ENCODE results near the gene NDUFB10. TPM values are rescaled to one million over a fixed set of nuclear protein-coding genes. Genes with fewer than 3 reads are reported as not detected.

NDUFB10 gene
- total and polyA plus RNA-seq, 2 experiments from 2014 or later, result 244 to 495 TPM

DNA sequence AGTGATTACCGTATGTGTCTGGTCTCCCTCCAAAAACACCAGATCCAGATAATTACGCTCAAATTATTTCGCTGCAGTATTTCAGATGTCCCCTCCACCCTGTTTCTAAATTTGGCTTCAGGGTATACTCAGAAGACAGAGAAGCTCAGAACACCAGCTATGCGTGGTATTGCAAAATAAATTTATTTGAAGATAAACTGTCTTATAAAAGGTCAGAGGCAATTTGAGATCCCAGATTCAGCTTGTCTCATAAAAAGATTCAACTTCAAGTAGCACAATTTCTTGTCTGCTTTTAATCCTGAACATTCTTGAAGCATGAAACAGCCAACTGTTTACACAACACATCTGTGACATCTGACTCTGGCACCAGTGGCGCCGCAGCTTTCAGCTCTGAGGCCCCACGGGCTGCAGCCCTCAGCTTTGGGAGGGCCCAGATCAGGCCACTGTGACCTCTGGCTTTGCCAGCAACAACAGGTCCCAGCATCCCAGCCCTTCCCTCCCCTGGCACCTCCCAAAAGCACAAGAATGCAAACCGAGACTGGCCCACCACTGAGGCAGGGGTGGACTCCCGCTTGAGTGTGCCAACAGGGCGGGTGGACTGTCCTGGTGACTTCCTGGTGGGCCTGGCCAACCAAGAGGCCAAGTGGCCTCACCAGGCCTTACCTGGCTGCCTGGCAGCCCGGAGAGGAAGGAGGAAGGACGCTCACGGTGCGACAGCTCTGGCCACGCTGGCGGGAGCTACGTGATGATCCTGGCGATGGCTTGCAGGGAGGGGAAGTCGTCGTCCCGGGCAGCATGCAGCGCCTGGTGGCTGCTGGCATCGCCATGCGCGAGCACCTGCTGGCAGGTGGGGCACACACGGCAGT is 38.4 kb downstream of the NDUFB10 start:
- H2AFZ ChIP-seq, result no peak overlapping the region
- Mint-ChIP-seq H3K36me3 (ENCODE audit: low read depth) (peaks cover 31% of the 10 kb centered on the region), H3K9me3 (no peaks in the 10 kb centered on the region), H3K27ac (no peak overlapping the region), H3K4me1 (peaks cover 2% of the 10 kb centered on the region; the same call in 2 of the 3 replicates), H3K4me3 (no peak overlapping the region; the same call in 2 of the 3 replicates), H3K27me3 (ENCODE audit: insufficient read depth, low read depth, poor library complexity) (peaks cover 3% of the 10 kb centered on the region)
- H3K9me2 ChIP-seq (ENCODE audit: insufficient read depth), result no peaks in the 10 kb centered on the region
- no peaks in the 10 kb centered on the region; the same call in 1 of the 2 replicates for H3K36me3 ChIP-seq (ENCODE audit: insufficient read depth)
- no peaks in the 10 kb centered on the region for H3K27me3 ChIP-seq (ENCODE audit: insufficient read depth)
- H4K20me1 ChIP-seq (replicated peaks; ENCODE audit: insufficient read depth), result peaks cover 2% of the 10 kb centered on the region; the same call in 1 of the 2 replicates
- no peak for DNase-seq (ENCODE audit: low spot score)
- ATAC-seq, result no peak
- TF ChIP-seq CREB1 (CRISPR knock-in tag; IDR thresholded peaks at IDR 0.05; ENCODE audit: low read depth) (no peak), STAT1 (IDR thresholded peaks at IDR 0.05; ENCODE audit: unreplicated experiment) (no peak), ZNF331 (CRISPR knock-in tag; IDR thresholded peaks at IDR 0.05; ENCODE audit: low read depth) (no peak), NANOG (IDR thresholded peaks at IDR 0.05; ENCODE audit: borderline replicate concordance) (no peak)
- TF ChIP-seq, protein P1, sequence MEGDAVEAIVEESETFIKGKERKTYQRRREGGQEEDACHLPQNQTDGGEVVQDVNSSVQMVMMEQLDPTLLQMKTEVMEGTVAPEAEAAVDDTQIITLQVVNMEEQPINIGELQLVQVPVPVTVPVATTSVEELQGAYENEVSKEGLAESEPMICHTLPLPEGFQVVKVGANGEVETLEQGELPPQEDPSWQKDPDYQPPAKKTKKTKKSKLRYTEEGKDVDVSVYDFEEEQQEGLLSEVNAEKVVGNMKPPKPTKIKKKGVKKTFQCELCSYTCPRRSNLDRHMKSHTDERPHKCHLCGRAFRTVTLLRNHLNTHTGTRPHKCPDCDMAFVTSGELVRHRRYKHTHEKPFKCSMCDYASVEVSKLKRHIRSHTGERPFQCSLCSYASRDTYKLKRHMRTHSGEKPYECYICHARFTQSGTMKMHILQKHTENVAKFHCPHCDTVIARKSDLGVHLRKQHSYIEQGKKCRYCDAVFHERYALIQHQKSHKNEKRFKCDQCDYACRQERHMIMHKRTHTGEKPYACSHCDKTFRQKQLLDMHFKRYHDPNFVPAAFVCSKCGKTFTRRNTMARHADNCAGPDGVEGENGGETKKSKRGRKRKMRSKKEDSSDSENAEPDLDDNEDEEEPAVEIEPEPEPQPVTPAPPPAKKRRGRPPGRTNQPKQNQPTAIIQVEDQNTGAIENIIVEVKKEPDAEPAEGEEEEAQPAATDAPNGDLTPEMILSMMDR (conservative IDR thresholded peaks at IDR 0.05; ENCODE audit: low read depth in 2 of 2), result no peak
- TF ChIP-seq, protein P2, sequence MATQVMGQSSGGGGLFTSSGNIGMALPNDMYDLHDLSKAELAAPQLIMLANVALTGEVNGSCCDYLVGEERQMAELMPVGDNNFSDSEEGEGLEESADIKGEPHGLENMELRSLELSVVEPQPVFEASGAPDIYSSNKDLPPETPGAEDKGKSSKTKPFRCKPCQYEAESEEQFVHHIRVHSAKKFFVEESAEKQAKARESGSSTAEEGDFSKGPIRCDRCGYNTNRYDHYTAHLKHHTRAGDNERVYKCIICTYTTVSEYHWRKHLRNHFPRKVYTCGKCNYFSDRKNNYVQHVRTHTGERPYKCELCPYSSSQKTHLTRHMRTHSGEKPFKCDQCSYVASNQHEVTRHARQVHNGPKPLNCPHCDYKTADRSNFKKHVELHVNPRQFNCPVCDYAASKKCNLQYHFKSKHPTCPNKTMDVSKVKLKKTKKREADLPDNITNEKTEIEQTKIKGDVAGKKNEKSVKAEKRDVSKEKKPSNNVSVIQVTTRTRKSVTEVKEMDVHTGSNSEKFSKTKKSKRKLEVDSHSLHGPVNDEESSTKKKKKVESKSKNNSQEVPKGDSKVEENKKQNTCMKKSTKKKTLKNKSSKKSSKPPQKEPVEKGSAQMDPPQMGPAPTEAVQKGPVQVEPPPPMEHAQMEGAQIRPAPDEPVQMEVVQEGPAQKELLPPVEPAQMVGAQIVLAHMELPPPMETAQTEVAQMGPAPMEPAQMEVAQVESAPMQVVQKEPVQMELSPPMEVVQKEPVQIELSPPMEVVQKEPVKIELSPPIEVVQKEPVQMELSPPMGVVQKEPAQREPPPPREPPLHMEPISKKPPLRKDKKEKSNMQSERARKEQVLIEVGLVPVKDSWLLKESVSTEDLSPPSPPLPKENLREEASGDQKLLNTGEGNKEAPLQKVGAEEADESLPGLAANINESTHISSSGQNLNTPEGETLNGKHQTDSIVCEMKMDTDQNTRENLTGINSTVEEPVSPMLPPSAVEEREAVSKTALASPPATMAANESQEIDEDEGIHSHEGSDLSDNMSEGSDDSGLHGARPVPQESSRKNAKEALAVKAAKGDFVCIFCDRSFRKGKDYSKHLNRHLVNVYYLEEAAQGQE (IDR thresholded peaks at IDR 0.05; ENCODE audit: unreplicated experiment), result no peak
- no peaks in the 10 kb centered on the region for H3K4me1 ChIP-seq (ENCODE audit: insufficient read depth)
- peaks cover 4% of the 10 kb centered on the region; the same call in 1 of the 2 replicates for H3K79me2 ChIP-seq (replicated peaks; ENCODE audit: insufficient read depth)
- H3K27ac ChIP-seq (ENCODE audit: low read depth), result no peak overlapping the region
- no peak overlapping the region for H3K4me3 ChIP-seq
- no peak overlapping the region for H3K4me2 ChIP-seq
- 0 out of 2 replicates have a peak, but pooled peaks cover 10% of the 10 kb centered on the region for H3F3A ChIP-seq (replicated peaks; ENCODE audit: low read depth)

DNA sequence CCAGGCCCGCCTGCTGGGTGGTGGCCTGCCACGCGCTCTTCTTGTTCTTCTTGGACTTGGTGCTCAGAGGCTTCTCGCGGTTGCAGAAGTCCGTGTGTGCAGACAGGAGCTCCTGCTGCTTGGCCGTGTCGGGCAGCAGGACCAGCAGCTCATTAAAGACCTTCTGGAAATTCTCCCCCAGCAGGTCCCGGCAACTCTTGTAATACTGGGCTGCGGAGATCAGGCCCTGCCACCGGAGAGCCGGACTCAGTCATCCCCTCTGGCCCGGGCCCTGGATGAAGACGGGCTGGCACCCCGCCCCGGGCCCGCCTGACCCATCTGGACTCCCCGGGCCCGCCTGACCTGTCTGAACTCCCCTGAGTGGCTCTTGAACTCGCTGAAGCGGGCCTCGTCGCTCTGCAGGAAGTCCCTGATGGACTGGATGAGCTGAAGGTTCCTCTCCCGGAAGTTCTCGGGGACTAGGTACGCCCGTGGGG is 39.1 kb downstream of the NDUFB10 start:
- H4K20me1 ChIP-seq (replicated peaks; ENCODE audit: insufficient read depth), result peaks cover 2% of the 10 kb centered on the region
- no peak overlapping the region for H2AFZ ChIP-seq
- H3K9me2 ChIP-seq (ENCODE audit: insufficient read depth), result no peaks in the 10 kb centered on the region
- H3K4me2 ChIP-seq, result no peak overlapping the region
- peaks cover 31% of the 10 kb centered on the region for H3K36me3 Mint-ChIP-seq (ENCODE audit: low read depth)
- peaks cover 3% of the 10 kb centered on the region for H3K27me3 Mint-ChIP-seq (ENCODE audit: insufficient read depth, low read depth, poor library complexity)
- no peak overlapping the region for H3K27ac ChIP-seq (ENCODE audit: low read depth)
- H3K27ac Mint-ChIP-seq, result no peak overlapping the region
- peaks cover 6% of the 10 kb centered on the region for H3K79me2 ChIP-seq (replicated peaks; ENCODE audit: insufficient read depth)
- H3F3A ChIP-seq (replicated peaks; ENCODE audit: low read depth), result 0 out of 2 replicates have a peak, but pooled peaks cover 12% of the 10 kb centered on the region
- DNase-seq (ENCODE audit: low spot score), result no peak
- TF ChIP-seq CREB1 (CRISPR knock-in tag; IDR thresholded peaks at IDR 0.05; ENCODE audit: low read depth) (no peak), POLR2AphosphoS5 (IDR thresholded peaks at IDR 0.05; ENCODE audit: low read depth) (no peak), NANOG (IDR thresholded peaks at IDR 0.05; ENCODE audit: borderline replicate concordance) (no peak), EZH2phosphoT487 (IDR thresholded peaks at IDR 0.05; ENCODE audit: unreplicated experiment) (no peak), ZNF331 (CRISPR knock-in tag; IDR thresholded peaks at IDR 0.05; ENCODE audit: low read depth) (no peak), STAT1 (IDR thresholded peaks at IDR 0.05; ENCODE audit: unreplicated experiment) (no peak)
- TF ChIP-seq, protein P2 (IDR thresholded peaks at IDR 0.05; ENCODE audit: unreplicated experiment), result no peak
- H3K4me3 Mint-ChIP-seq, result no peak overlapping the region; the same call in 2 of the 3 replicates
- ATAC-seq, result no peak
- no peak overlapping the region for H3K4me3 ChIP-seq
- peaks cover under 1% of the 10 kb centered on the region; the same call in 2 of the 3 replicates for H3K4me1 Mint-ChIP-seq
- no peaks in the 10 kb centered on the region for H3K27me3 ChIP-seq (ENCODE audit: insufficient read depth)
- H3K36me3 ChIP-seq (ENCODE audit: insufficient read depth), result no peaks in the 10 kb centered on the region; the same call in 1 of the 2 replicates
- H3K4me1 ChIP-seq (ENCODE audit: insufficient read depth), result no peaks in the 10 kb centered on the region
- no peaks in the 10 kb centered on the region for H3K9me3 Mint-ChIP-seq
